AG10803 (cell line): ENCODE results near the gene PRLH.
"Not testable (repeated sequence)": the region's sequence is repeated elsewhere in the genome, so short reads cannot be mapped to it uniquely, and the experiment has no call there.

Source experiments
- DNase-seq: peaks from one replicate; pipeline ENCODE4 v3.0.0; 2010; ENCODE audit warnings: low read depth
- H3K4me3 ChIP-seq: 2 replicates; pipeline ENCODE4 v1.5.1; 2011; ENCODE audit warnings: mild to moderate bottlenecking, low read length, control low read depth
- CTCF ChIP-seq: conservative IDR thresholded peaks from 2 replicates; pipeline ENCODE4 v1.5.1; 2011; ENCODE audit warnings: mild to moderate bottlenecking, low read length, control low read depth, inconsistent platforms

PRLH gene

DNA sequence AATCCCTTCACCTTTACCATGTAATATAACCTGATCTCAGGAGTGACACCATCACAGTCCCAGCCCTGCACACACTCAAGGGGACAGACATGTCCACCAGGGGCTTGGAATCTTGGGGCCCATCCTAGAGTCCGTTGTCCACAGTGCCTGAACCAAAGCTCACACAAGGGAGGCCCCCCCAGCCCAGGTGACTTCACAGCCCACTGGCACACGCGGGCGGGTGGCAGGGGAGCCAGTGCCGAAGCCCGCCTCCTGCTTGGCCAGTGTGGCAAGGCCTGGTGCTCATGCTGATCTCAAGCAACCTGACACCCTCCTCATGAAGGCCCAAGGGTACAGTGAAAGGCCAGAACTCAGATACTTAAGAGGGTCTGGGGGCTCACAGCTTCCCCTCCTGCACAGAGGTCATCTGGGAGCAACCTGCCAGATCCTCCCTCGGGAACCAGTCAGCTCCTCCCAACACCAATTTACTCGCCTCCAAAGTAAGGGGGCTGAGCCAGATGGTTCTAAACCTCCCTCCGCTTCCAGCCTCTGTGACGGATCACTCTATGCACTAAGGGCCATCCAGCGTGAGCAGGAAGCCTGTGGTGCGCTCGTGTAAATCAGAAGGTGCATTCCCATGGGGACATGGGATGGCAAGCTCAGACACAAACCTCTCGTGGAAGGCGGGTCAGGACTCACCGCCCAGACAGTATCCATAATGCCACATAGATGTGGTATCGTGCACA, 27.4 kb downstream of the PRLH start:
- TF ChIP-seq CTCF = no peak
- H3K4me3 ChIP-seq = no peak overlapping the region
- no peak for DNase-seq

GRCh38 chr2:237594514-237594871, 28.1 kb downstream of the PRLH start:
- H3K4me3 ChIP-seq = no peak overlapping the region
- no peak for TF ChIP-seq CTCF
- no peak for DNase-seq

GRCh38 chr2:237595829-237596519, 29.6 kb downstream of the PRLH start:
- H3K4me3 ChIP-seq, DNase-seq: not testable (repeated sequence)

- TF ChIP-seq CTCF = no peak
- no peak for DNase-seq
- H3K4me3 ChIP-seq = no peak overlapping the region
Measured at GRCh38 chr2:237596520-237597195, 30.3 kb downstream of the PRLH start.

DNA sequence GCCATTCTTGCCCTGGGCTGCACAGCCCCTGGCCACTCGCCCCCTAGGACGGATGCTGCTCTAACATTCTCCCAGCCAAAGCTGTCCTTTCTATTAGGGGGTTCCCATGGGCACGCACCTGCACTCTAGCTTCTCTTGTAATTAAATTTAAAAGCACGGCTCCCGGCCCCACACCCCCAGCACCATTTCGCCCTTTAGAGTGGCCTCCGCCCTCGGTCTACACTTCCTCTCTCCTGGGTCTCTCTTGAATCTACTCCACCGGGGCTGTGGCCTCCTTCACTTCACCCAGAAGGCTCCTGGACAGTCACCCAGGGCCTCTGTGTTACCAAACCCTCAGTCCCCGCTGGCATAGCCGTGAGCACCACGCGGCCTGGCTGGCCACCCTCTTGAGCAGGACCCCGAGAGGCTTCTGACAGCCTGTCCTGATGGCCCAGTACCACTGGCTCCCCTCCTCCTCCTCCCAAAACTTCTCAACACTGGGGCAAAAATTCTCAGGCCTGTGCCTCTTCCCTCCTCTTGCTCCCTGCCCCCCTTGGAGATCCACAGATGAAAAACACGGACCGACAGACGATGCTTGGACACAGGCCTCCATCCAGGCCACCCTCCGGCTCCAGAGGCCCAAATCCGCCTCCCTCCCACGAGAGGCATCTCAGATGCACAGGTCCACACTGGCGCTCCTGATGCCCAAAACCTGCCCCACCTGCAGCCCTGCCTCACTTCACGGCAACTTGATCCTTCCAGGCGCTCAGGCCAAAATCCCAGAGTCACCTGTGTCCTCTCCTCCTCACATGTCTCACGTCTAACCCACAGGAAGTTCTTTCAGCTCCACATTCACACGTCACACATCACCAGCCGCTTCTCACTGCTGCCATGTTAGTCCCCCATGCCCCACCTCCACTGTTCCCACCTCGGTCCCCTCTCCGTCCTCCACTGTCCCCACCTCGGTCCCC, 31.1 kb downstream of the PRLH start:
- no peak overlapping the region for H3K4me3 ChIP-seq
- no peak for DNase-seq
- TF ChIP-seq CTCF = no peak

DNA sequence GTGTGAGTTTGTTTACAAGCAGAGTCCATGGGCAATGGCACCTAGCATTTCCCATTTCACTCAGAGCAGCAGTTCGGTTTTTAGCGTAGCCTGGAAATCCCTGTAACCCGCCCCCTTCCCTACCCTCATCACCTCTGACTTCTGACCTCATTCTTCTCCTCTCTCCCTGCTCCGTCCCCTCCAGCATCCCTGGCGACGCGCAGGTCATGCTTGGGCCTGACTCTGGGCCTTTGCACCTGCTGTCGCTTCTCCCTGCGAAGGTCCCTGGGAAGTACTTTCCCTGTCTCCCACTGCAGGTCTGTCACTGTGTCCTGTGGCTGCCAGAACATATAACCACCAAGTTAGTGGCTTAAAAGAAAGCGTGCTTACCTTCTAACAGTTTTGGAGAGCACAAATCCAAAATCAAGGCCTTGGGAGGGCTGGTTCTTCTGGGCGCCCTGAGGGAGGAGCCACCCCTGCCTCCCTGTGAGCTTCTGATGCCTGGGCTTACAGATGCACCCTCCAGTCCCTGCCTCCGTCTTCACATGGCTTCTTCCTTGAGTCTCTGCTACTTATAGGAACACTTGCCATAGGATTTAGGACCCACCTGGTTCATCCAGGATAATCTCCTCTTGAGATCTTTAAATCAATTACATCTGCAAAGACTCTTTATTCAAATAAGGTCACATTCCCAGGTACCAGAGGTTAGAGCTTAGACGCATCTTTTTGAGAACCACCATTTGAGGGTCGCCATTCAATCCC, 32.3 kb downstream of the PRLH start:
- no peak for DNase-seq
- no peak for TF ChIP-seq CTCF
- no peak overlapping the region for H3K4me3 ChIP-seq
